H9 (cell line): ENCODE data around the gene SLC22A12. TPM values are rescaled to one million over a fixed set of nuclear protein-coding genes. Genes with fewer than 3 reads are reported as not detected.

Source experiments
- DNase-seq: peaks from one replicate; pipeline ENCODE4 v3.0.0-alpha.2; 2017
- H2AFZ ChIP-seq: one replicate; pipeline ENCODE4 v1.6.1; 2013; ENCODE audit warnings: mild to moderate bottlenecking, low read length, control low read depth, moderate library complexity
- H2AK5ac ChIP-seq: 2 replicates; pipeline ENCODE4 v1.6.1; 2013; ENCODE audit warnings: low read length, control low read depth, mixed read lengths; ENCODE audit not compliant: insufficient read length
- H2BK120ac ChIP-seq: one replicate; pipeline ENCODE4 v1.6.1; 2013; ENCODE audit warnings: low read depth, mild to moderate bottlenecking, low read length, control low read depth, inconsistent platforms; ENCODE audit not compliant: poor library complexity, severe bottlenecking
- H2BK12ac ChIP-seq: 2 replicates; pipeline ENCODE4 v1.6.1; 2013; ENCODE audit warnings: low read length, control low read depth, mixed read lengths, low read depth; ENCODE audit not compliant: insufficient read length
- H2BK15ac ChIP-seq: 2 replicates; pipeline ENCODE4 v1.6.1; 2013; ENCODE audit warnings: low read depth, low read length, control low read depth
- H2BK20ac ChIP-seq: one replicate; pipeline ENCODE4 v1.6.1; 2013; ENCODE audit warnings: low read depth, mild to moderate bottlenecking, low read length, control low read depth, inconsistent platforms; ENCODE audit not compliant: poor library complexity, severe bottlenecking
- H2BK5ac ChIP-seq: 2 replicates; pipeline ENCODE4 v1.6.1; 2013; ENCODE audit warnings: low read length, control low read depth, mixed read lengths; ENCODE audit not compliant: insufficient read length
- H3K14ac ChIP-seq: 2 replicates; pipeline ENCODE4 v1.6.1; 2013; ENCODE audit warnings: low read length, control low read depth; ENCODE audit not compliant: insufficient read depth
- H3K18ac ChIP-seq: 2 replicates; pipeline ENCODE4 v1.6.1; 2013; ENCODE audit warnings: low read depth, mild to moderate bottlenecking, mixed read lengths, low read length, control low read depth; ENCODE audit not compliant: insufficient read length
- H3K23ac ChIP-seq: 2 replicates; pipeline ENCODE4 v1.6.1; 2013; ENCODE audit warnings: low read length, control low read depth, mixed read lengths, low read depth; ENCODE audit not compliant: insufficient read length
- H3K23me2 ChIP-seq: 2 replicates; pipeline ENCODE4 v1.6.1; 2013; ENCODE audit warnings: low read depth, mild to moderate bottlenecking, mixed read lengths, low read length, control low read depth; ENCODE audit not compliant: insufficient read length, poor library complexity, severe bottlenecking
- H3K27ac ChIP-seq: 2 replicates; pipeline ENCODE4 v1.5.1; 2013; ENCODE audit warnings: low read length, control low read depth, mixed read lengths, low read depth; ENCODE audit not compliant: insufficient read length
- H3K27me3 ChIP-seq: 2 replicates; pipeline ENCODE4 v1.6.1; 2013; ENCODE audit warnings: low read length, control low read depth, inconsistent platforms; ENCODE audit not compliant: insufficient read depth
- H3K4ac ChIP-seq: 2 replicates; pipeline ENCODE4 v1.6.1; 2013; ENCODE audit warnings: low read depth, mild to moderate bottlenecking, control low read depth, inconsistent platforms, low read length, moderate library complexity
- H3K4me1 ChIP-seq: 2 replicates; pipeline ENCODE4 v1.6.1; 2013; ENCODE audit warnings: low read length, control low read depth, inconsistent platforms; ENCODE audit not compliant: insufficient read depth
- H3K4me2 ChIP-seq: 2 replicates; pipeline ENCODE4 v1.6.1; 2013; ENCODE audit warnings: low read length, control low read depth, mixed read lengths; ENCODE audit not compliant: insufficient read length, insufficient read depth
- H3K56ac ChIP-seq: 2 replicates; pipeline ENCODE4 v1.6.1; 2013; ENCODE audit warnings: low read depth, mild to moderate bottlenecking, mixed read lengths, low read length, control low read depth; ENCODE audit not compliant: insufficient read length
- H3K79me1 ChIP-seq: 2 replicates; pipeline ENCODE4 v1.6.1; 2013; ENCODE audit warnings: low read depth, mild to moderate bottlenecking, moderate library complexity, low read length, control low read depth, inconsistent platforms; ENCODE audit not compliant: insufficient read depth, poor library complexity, severe bottlenecking
- H3K79me2 ChIP-seq: 2 replicates; pipeline ENCODE4 v1.6.1; 2013; ENCODE audit warnings: low read length, control low read depth, inconsistent platforms; ENCODE audit not compliant: insufficient read depth
- H3K9ac ChIP-seq: 2 replicates; pipeline ENCODE4 v1.6.1; 2013; ENCODE audit warnings: low read length, control low read depth, mixed read lengths; ENCODE audit not compliant: insufficient read length; ENCODE audit errors: extremely low read depth
- H3K9me3 ChIP-seq: one replicate; pipeline ENCODE4 v1.6.1; 2013; ENCODE audit warnings: low read depth, low read length, inconsistent platforms; ENCODE audit not compliant: control insufficient read depth
- H3T11ph ChIP-seq: one replicate; pipeline ENCODE4 v1.6.1; 2013; ENCODE audit warnings: mild to moderate bottlenecking, low read length, control low read depth, inconsistent platforms
- H4K20me1 ChIP-seq: one replicate; pipeline ENCODE4 v1.6.1; 2013; ENCODE audit not compliant: control insufficient read depth, insufficient read length, insufficient read depth
- H4K5ac ChIP-seq: 2 replicates; pipeline ENCODE4 v1.6.1; 2013; ENCODE audit warnings: low read depth, mild to moderate bottlenecking, mixed read lengths, low read length, control low read depth; ENCODE audit not compliant: insufficient read length
- H4K8ac ChIP-seq: replicated peaks from 2 replicates; pipeline ENCODE4 v1.6.1; 2013; ENCODE audit warnings: low read length, control low read depth, mixed read lengths, low read depth; ENCODE audit not compliant: insufficient read length
- H4K91ac ChIP-seq: 2 replicates; pipeline ENCODE4 v1.6.1; 2013; ENCODE audit warnings: low read depth, mild to moderate bottlenecking, moderate library complexity, mixed read lengths, low read length, control low read depth; ENCODE audit not compliant: insufficient read length
- H3K27ac Mint-ChIP-seq, 3 experiments: 2 replicates in 2 of 3; 3 replicates in 1 of 3; pipeline ENCODE4 v1.8.0; 2020 to 2021; ENCODE audit warnings: mixed read lengths in 3 of 3, mild to moderate bottlenecking in 1 of 3, moderate library complexity in 1 of 3
- H3K27me3 Mint-ChIP-seq: 2 replicates; pipeline ENCODE4 v1.8.0; 2021; ENCODE audit warnings: low read depth, mild to moderate bottlenecking, moderate library complexity, mixed read lengths
- H3K36me3 Mint-ChIP-seq, 3 experiments: 2 replicates in 2 of 3; 3 replicates in 1 of 3; pipeline ENCODE4 v1.8.0; 2020 to 2021; ENCODE audit warnings: low read depth in 3 of 3, mixed read lengths in 3 of 3; ENCODE audit not compliant: insufficient read depth in 1 of 3
- H3K4me1 Mint-ChIP-seq, 2 experiments: 2 replicates each; pipeline ENCODE4 v1.8.0; 2020; ENCODE audit warnings: mixed read lengths in 2 of 2
- H3K4me3 Mint-ChIP-seq, 2 experiments: 2 replicates in 1 of 2; 3 replicates in 1 of 2; pipeline ENCODE4 v1.8.0; 2020 to 2021; ENCODE audit warnings: mild to moderate bottlenecking in 2 of 2, mixed read lengths in 2 of 2, moderate library complexity in 1 of 2
- H3K9me3 Mint-ChIP-seq, 2 experiments: 2 replicates in 1 of 2; 3 replicates in 1 of 2; pipeline ENCODE4 v1.8.0; 2020; ENCODE audit warnings: mild to moderate bottlenecking in 2 of 2, mixed read lengths in 2 of 2, moderate library complexity in 1 of 2
- WGBS: extraction: QIAGEN DNeasy Blood & Tissue Kit; methylation state at CpG from one replicate; pipeline ENCODE4 v1.1.7; 2013; ENCODE audit warnings: missing lambda C conversion rate, low lambda C conversion rate, mixed read lengths; ENCODE audit not compliant: insufficient read length; ENCODE audit errors: extremely low coverage; 5-methylcytosine and 5-hydroxymethylcytosine counted together
- total RNA-seq: library from RNA; stranded (reverse); gene quantifications from 2 replicates; pipeline ENCODE4 v1.2.1, GENCODE V29; 2021
- TF ChIP-seq, protein P1 (sequence below): fragments of 200-600 bp; sonication (generic); conservative IDR thresholded peaks from 3 replicates; pipeline ENCODE4 v1.8.0; 2021; ENCODE audit warnings: antibody characterized with exemption, mild to moderate bottlenecking

SLC22A12 gene
- total RNA-seq, 1 experiment from 2014 or later, result not detected

DNA sequence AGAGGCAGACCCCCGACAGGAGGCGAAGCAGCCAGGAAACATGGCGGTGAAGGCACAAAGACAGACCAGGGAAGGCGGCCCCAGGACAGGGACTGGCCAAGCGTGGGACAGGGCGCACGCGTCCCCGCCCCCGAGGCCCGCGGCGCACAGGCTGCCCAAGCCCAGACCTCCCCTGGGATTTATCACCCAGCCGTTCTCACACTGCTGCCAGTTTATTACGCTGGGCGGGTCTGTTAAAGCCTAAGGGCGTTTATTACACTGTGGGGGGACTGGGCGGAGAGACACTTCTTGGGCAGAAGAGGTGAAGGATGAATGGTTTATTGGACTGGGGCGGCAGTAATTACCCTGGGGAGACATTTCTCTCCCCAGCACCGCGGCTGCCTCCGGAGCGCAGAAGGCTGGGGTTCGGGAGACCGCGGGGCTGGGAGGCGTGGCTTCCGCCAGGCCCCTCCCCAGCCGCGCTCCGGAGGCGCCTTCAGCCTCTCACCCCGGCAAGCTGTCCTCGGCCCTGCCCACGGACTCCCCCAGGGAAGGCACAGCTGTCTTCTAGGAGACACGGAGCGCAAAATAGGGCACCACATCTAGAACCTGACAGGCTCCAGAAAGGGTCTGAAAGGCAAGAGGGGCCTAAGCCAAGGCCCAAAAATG, 47.1 kb downstream of the SLC22A12 start:
- no CpG with 5 or more reads among the region's 37 CpGs for WGBS
- Histone ChIP-seq H4K91ac (no peak overlapping the region), H2BK20ac (no peak overlapping the region), H3T11ph (no peak overlapping the region), H3K9ac (no peak overlapping the region), H3K79me2 (no peaks in the 10 kb centered on the region), H3K79me1 (no peaks in the 10 kb centered on the region), H4K20me1 (no peaks in the 10 kb centered on the region), H3K23me2 (peaks cover 16% of the 10 kb centered on the region), H3K14ac (no peak overlapping the region), H2BK5ac (no peak overlapping the region), H2BK12ac (no peak overlapping the region), H3K56ac (no peak overlapping the region), H2AK5ac (no peak overlapping the region), H2AFZ (no peak overlapping the region), H3K4ac (no peak overlapping the region), H3K4me2 (peak overlapping the region; percentile 54), H2BK15ac (no peak overlapping the region), H4K5ac (no peak overlapping the region), H3K27ac (no peak overlapping the region), H4K8ac (no peak overlapping the region), H3K23ac (no peak overlapping the region), H3K27me3 (peaks cover 36% of the 10 kb centered on the region), H3K4me1 (no peaks in the 10 kb centered on the region), H3K18ac (no peak overlapping the region), H2BK120ac (no peak overlapping the region), H3K9me3 (no peaks in the 10 kb centered on the region)
- H3K27me3 Mint-ChIP-seq, result peaks cover 40% of the 10 kb centered on the region
- no peaks in the 10 kb centered on the region for H3K9me3 Mint-ChIP-seq
- no peak overlapping the region for H3K27ac Mint-ChIP-seq
- H3K4me3 Mint-ChIP-seq, result peak overlapping the region; percentile 57 to 77
- TF ChIP-seq, protein P1, sequence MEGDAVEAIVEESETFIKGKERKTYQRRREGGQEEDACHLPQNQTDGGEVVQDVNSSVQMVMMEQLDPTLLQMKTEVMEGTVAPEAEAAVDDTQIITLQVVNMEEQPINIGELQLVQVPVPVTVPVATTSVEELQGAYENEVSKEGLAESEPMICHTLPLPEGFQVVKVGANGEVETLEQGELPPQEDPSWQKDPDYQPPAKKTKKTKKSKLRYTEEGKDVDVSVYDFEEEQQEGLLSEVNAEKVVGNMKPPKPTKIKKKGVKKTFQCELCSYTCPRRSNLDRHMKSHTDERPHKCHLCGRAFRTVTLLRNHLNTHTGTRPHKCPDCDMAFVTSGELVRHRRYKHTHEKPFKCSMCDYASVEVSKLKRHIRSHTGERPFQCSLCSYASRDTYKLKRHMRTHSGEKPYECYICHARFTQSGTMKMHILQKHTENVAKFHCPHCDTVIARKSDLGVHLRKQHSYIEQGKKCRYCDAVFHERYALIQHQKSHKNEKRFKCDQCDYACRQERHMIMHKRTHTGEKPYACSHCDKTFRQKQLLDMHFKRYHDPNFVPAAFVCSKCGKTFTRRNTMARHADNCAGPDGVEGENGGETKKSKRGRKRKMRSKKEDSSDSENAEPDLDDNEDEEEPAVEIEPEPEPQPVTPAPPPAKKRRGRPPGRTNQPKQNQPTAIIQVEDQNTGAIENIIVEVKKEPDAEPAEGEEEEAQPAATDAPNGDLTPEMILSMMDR, result no peak
- H3K36me3 Mint-ChIP-seq, result peaks cover 0 to 3% (median 0%) of the 10 kb centered on the region in 3 experiments; a peak in 1 of 7 replicates
- DNase-seq, result peak; percentile 59
- H3K4me1 Mint-ChIP-seq, result peaks cover 8 to 20% of the 10 kb centered on the region in 2 experiments
